PC-9 (cell line): ENCODE results near the gene TBC1D5. TPM values are rescaled to one million over a fixed set of nuclear protein-coding genes. Genes with fewer than 3 reads are reported as not detected.

ENCODE experiments used
- BruUV-seq: library from RNA; stranded (reverse); fragments of 400-500 nt; replicated peaks from 2 replicates; lab custom pipeline; 2021; lab: Mats Ljungman, UMichigan
- CTCF ChIA-PET: fragments of 300-600 bp; sonication (Branson Sonifier 250); formaldehyde crosslinking; loops from one replicate; lab custom pipeline; 2022; ENCODE audit warnings: antibody characterized with exemption; lab: Charles Lee
- POLR2A ChIA-PET: fragments of 300-600 bp; sonication (Branson Sonifier 250); formaldehyde crosslinking; loops from one replicate; lab custom pipeline; 2022; ENCODE audit warnings: antibody characterized with exemption; ENCODE audit not compliant: unreplicated experiment; lab: Charles Lee
- DNase-seq, 2 experiments: peaks; one replicate each; pipeline versions ENCODE4 v3.0.0 to v3.0.0-alpha.2; 2015 to 2022; ENCODE audit warnings: mixed read lengths in 1 of 2
- H2AFZ ChIP-seq: fragments of 200-600 bp; sonication (generic); 2 replicates; pipeline ENCODE4 v1.8.1; 2017; ENCODE audit warnings: antibody characterized with exemption
- H3F3A ChIP-seq: fragments of 200-600 bp; sonication (generic); 2 replicates; pipeline ENCODE4 v1.8.1; 2017; ENCODE audit warnings: antibody characterized with exemption, mild to moderate bottlenecking, low read depth; ENCODE audit not compliant: insufficient read depth
- H3K27ac ChIP-seq: fragments of 200-600 bp; sonication (generic); 2 replicates; pipeline ENCODE4 v1.6.1; 2016; ENCODE audit warnings: mixed run types
- H3K27me3 ChIP-seq: fragments of 200-600 bp; sonication (generic); 2 replicates; pipeline ENCODE4 v1.6.1; 2016; ENCODE audit warnings: low read depth, mixed run types; ENCODE audit not compliant: insufficient read depth
- H3K36me3 ChIP-seq: fragments of 200-600 bp; sonication (generic); 2 replicates; pipeline ENCODE4 v1.6.1; 2016; ENCODE audit warnings: low read depth, mixed run types
- H3K4me1 ChIP-seq: fragments of 200-600 bp; sonication (generic); replicated peaks from 2 replicates; pipeline ENCODE4 v1.6.1; 2016; ENCODE audit warnings: mixed run types; ENCODE audit not compliant: insufficient read depth
- H3K4me2 ChIP-seq: fragments of 200-600 bp; sonication (generic); 2 replicates; pipeline ENCODE4 v1.6.1; 2017; ENCODE audit warnings: mixed run types
- H3K4me3 ChIP-seq: fragments of 200-600 bp; sonication (generic); 2 replicates; pipeline ENCODE4 v1.6.1; 2016; ENCODE audit warnings: mixed run types
- H3K79me2 ChIP-seq: fragments of 200-600 bp; sonication (generic); 2 replicates; pipeline ENCODE4 v1.6.1; 2017; ENCODE audit warnings: low read depth, mixed run types
- H3K9me2 ChIP-seq: fragments of 200-600 bp; sonication (generic); 2 replicates; pipeline ENCODE4 v1.8.1; 2017; ENCODE audit warnings: mild to moderate bottlenecking; ENCODE audit not compliant: insufficient read depth
- H3K9me3 ChIP-seq: fragments of 200-600 bp; sonication (generic); 2 replicates; pipeline ENCODE4 v1.8.1; 2016; ENCODE audit warnings: low read depth; ENCODE audit not compliant: insufficient read depth
- H4K20me1 ChIP-seq: fragments of 200-600 bp; sonication (generic); 2 replicates; pipeline ENCODE4 v1.8.1; 2017; ENCODE audit not compliant: insufficient read depth
- CTCF ChIP-seq: fragments of 200-600 bp; sonication (generic); conservative IDR thresholded peaks from 2 replicates; pipeline ENCODE4 v1.6.1; 2017; ENCODE audit warnings: mixed run types, antibody characterized with exemption, mild to moderate bottlenecking, moderate library complexity
- EZH2 ChIP-seq: fragments of 200-600 bp; sonication (generic); IDR thresholded peaks from 2 replicates; pipeline ENCODE4 v1.8.0; 2017; ENCODE audit warnings: antibody characterized with exemption, low read depth
- intact Hi-C: fragments of 100-400 bp; cut with micrococcal nuclease; formaldehyde crosslinking; loops from one replicate; pipeline ENCODE4 v1.10.0; 2022; ENCODE audit not compliant: unreplicated experiment
- total RNA-seq: library from RNA; stranded (reverse); gene quantifications from 2 replicates; pipeline ENCODE4 v1.2.3, GENCODE V29; 2021

TBC1D5 gene
- total RNA-seq, 1 experiment from 2014 or later: 54.0 TPM

- ChIA-PET POLR2A (no interaction called here), CTCF (no interaction called here)
- Histone ChIP-seq H3K27me3 (no peaks in the 10 kb centered on the region), H3K79me2 (no peaks in the 10 kb centered on the region), H4K20me1 (no peaks in the 10 kb centered on the region), H3K9me2 (no peaks in the 10 kb centered on the region), H3K9me3 (no peaks in the 10 kb centered on the region), H3K36me3 (no peaks in the 10 kb centered on the region), H3K4me2 (no peak overlapping the region), H3K27ac (no peak overlapping the region), H3K4me1 (no peaks in the 10 kb centered on the region), H3F3A (no peaks in the 10 kb centered on the region; the same call in 1 of the 2 replicates), H3K4me3 (no peak overlapping the region), H2AFZ (no peak overlapping the region)
- TF ChIP-seq CTCF: no peak
- no peak for TF ChIP-seq EZH2
- no TSS peak for BruUV-seq
- no peak for DNase-seq
- intact Hi-C loops: no loop called here
Measured at GRCh38 chr3:17160597-17160996, 581.8 kb downstream of the TBC1D5 start.

GRCh38 chr3:17158941-17159682 lies 583.3 kb downstream of the TBC1D5 start:
- no peaks in the 10 kb centered on the region for H3K79me2 ChIP-seq
- H3K4me3 ChIP-seq: no peak overlapping the region
- H3K36me3 ChIP-seq: no peaks in the 10 kb centered on the region
- H2AFZ ChIP-seq: no peak overlapping the region
- no peaks in the 10 kb centered on the region for H3F3A ChIP-seq
- no peaks in the 10 kb centered on the region for H3K4me1 ChIP-seq
- H3K27me3 ChIP-seq: no peaks in the 10 kb centered on the region
- ChIA-PET POLR2A (no interaction called here), CTCF (no interaction called here)
- no peaks in the 10 kb centered on the region for H3K9me2 ChIP-seq
- intact Hi-C loops: no loop called here
- H3K4me2 ChIP-seq: no peak overlapping the region
- H4K20me1 ChIP-seq: no peaks in the 10 kb centered on the region
- no peak overlapping the region for H3K27ac ChIP-seq
- no peak for DNase-seq
- no TSS peak for BruUV-seq
- H3K9me3 ChIP-seq: no peaks in the 10 kb centered on the region
- TF ChIP-seq CTCF (no peak), EZH2 (no peak)

GRCh38 chr3:17157713-17158112 lies 584.7 kb downstream of the TBC1D5 start:
- Histone ChIP-seq H3K4me1 (no peaks in the 10 kb centered on the region), H3K4me2 (no peak overlapping the region), H3K36me3 (no peaks in the 10 kb centered on the region), H3K27ac (no peak overlapping the region), H3K9me2 (no peaks in the 10 kb centered on the region), H3K27me3 (no peaks in the 10 kb centered on the region), H3K4me3 (no peak overlapping the region), H3K9me3 (no peaks in the 10 kb centered on the region), H2AFZ (no peak overlapping the region), H3F3A (no peaks in the 10 kb centered on the region), H3K79me2 (no peaks in the 10 kb centered on the region), H4K20me1 (no peaks in the 10 kb centered on the region)
- DNase-seq: no peak
- POLR2A ChIA-PET: interaction anchor here (0.7 kb wide), 1 partner anchor 163 kb away, joined by 3 read pairs; no protein-coding TSS in a partner anchor
- TF ChIP-seq CTCF: no peak
- no peak for TF ChIP-seq EZH2
- no TSS peak for BruUV-seq
- CTCF ChIA-PET: no interaction called here
- intact Hi-C loops: no loop called here
